Smooth muscle cell (in vitro differentiated cells): ENCODE data around the gene FADD. TPM values are rescaled to one million over a fixed set of nuclear protein-coding genes. Genes with fewer than 3 reads are reported as not detected.

Source experiments
- DNase-seq: peaks from one replicate; lab custom pipeline; 2025; ENCODE audit not compliant: unreplicated experiment; lab: John Stamatoyannopoulos, UW
- H2AFZ ChIP-seq: fragments of 200-600 bp; sonication (generic); 2 replicates; pipeline ENCODE4 v1.6.0; 2016; ENCODE audit warnings: antibody characterized with exemption, low read depth, mild to moderate bottlenecking
- H3F3A ChIP-seq: fragments of 200-600 bp; sonication (generic); 2 replicates; pipeline ENCODE4 v1.6.0; 2017; ENCODE audit warnings: antibody characterized with exemption, low read depth
- H3K27ac ChIP-seq: fragments of 200-600 bp; sonication (generic); 2 replicates; pipeline ENCODE4 v1.5.1; 2016; ENCODE audit warnings: low read depth, mild to moderate bottlenecking
- H3K27me3 ChIP-seq: fragments of 200-600 bp; sonication (generic); 2 replicates; pipeline ENCODE4 v1.6.1; 2016; ENCODE audit warnings: low read depth, mild to moderate bottlenecking
- H3K36me3 ChIP-seq: fragments of 200-600 bp; sonication (generic); 2 replicates; pipeline ENCODE4 v1.5.1; 2016; ENCODE audit warnings: low read depth
- H3K4me1 ChIP-seq: fragments of 200-600 bp; sonication (generic); 2 replicates; pipeline ENCODE4 v1.5.1; 2016; ENCODE audit warnings: low read depth
- H3K4me2 ChIP-seq: fragments of 200-600 bp; sonication (generic); 2 replicates; pipeline ENCODE4 v1.6.0; 2016; ENCODE audit warnings: mild to moderate bottlenecking
- H3K4me3 ChIP-seq: fragments of 200-600 bp; sonication (generic); 2 replicates; pipeline ENCODE4 v1.5.1; 2016; ENCODE audit warnings: mild to moderate bottlenecking
- H3K79me2 ChIP-seq: fragments of 200-600 bp; sonication (generic); 2 replicates; pipeline ENCODE4 v1.6.0; 2016; ENCODE audit warnings: low read depth, mild to moderate bottlenecking
- H3K9ac ChIP-seq: fragments of 200-600 bp; sonication (generic); 2 replicates; pipeline ENCODE4 v1.6.0; 2016; ENCODE audit warnings: low read depth
- H3K9me3 ChIP-seq: fragments of 200-600 bp; sonication (generic); replicated peaks from 2 replicates; pipeline ENCODE4 v1.5.1; 2016; ENCODE audit warnings: low read depth
- H4K20me1 ChIP-seq: fragments of 200-600 bp; sonication (generic); 2 replicates; pipeline ENCODE4 v1.6.0; 2016; ENCODE audit warnings: low read depth
- WGBS: methylation state at CpG from one replicate; pipeline ENCODE4 v1.1.7; 2016; ENCODE audit warnings: low lambda C conversion rate; 5-methylcytosine and 5-hydroxymethylcytosine counted together
- polyA plus RNA-seq: library from polyadenylated mRNA; unstranded; fragments of >200 nt; fragmentation: Nextera tagmentation; extraction: Ambion mirVana; gene quantifications from 2 replicates; pipeline ENCODE4 v1.2.1, GENCODE V29; 2016
- total RNA-seq: library from RNA; depleted of rRNA; stranded (reverse); fragments of >200 nt; gene quantifications from 2 replicates; pipeline ENCODE4 v1.2.3, GENCODE V29; 2014
- TF ChIP-seq, protein P1 (sequence below): fragments of 200-600 bp; sonication (generic); IDR thresholded peaks from 2 replicates; pipeline ENCODE4 v1.5.1; 2017; ENCODE audit warnings: borderline replicate concordance, mild to moderate bottlenecking, antibody characterized with exemption; ENCODE audit not compliant: insufficient read depth, poor library complexity, severe bottlenecking

Gene FADD
- total and polyA plus RNA-seq, 2 experiments from 2014 or later = 22.2 to 41.3 TPM

DNA sequence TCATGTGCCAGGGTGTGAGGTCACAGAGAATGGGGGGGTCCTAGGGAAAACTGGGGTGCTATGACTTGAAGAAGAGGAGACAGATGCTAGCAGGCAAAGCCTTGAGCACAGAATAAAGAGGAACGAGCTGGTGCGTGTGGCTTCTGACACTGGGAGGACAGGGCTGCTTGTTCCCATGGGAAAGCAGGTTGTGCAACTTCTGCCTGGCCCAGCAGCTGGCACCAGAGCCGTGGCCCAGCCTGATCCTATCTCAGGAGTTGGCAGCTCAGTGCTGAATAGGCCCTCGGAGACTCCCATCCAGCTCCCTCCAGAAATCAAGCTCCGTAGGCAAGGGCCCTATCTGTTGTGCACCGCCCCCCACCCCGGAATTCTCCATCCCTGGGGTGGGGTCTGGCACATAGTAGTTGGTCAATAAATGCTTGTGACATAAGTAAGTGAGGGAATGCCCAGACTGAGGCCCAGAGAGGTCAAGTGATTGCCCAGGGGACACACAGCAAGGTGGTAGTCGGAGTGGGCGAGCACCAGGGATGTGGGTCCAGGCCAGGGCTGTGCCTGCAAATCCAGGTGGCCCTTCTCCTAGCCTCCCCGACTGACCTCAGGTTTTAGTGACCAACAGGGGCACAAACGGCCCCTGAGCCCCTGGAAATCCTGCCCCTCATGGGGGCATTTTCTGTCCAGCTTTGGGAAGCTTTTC lies 19.5 kb upstream of the FADD start:
- no peak overlapping the region for H3K4me2 ChIP-seq

DNA sequence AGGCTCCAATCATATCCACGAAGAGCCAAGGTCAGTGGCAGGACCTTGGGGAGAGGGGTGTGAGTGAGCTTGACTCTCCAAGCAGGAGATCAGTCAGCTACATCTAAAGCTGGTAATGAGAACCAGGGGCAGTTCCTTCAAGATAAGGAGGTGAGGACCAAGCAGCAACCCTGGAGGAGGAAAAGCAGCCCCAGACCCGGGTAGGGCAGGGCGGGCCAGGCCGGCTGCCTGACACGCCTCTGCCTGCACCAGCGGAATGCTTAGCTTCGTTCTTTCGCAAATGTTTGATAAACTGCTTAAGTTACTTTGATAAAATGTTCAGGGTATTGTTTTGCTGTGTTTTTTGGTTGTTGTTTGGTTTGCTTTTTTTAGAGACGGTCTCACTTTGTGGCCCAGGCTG lies 18.7 kb upstream of the FADD start:
- TF ChIP-seq, protein P1, sequence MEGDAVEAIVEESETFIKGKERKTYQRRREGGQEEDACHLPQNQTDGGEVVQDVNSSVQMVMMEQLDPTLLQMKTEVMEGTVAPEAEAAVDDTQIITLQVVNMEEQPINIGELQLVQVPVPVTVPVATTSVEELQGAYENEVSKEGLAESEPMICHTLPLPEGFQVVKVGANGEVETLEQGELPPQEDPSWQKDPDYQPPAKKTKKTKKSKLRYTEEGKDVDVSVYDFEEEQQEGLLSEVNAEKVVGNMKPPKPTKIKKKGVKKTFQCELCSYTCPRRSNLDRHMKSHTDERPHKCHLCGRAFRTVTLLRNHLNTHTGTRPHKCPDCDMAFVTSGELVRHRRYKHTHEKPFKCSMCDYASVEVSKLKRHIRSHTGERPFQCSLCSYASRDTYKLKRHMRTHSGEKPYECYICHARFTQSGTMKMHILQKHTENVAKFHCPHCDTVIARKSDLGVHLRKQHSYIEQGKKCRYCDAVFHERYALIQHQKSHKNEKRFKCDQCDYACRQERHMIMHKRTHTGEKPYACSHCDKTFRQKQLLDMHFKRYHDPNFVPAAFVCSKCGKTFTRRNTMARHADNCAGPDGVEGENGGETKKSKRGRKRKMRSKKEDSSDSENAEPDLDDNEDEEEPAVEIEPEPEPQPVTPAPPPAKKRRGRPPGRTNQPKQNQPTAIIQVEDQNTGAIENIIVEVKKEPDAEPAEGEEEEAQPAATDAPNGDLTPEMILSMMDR = no peak
- no peaks in the 10 kb centered on the region for H3K9me3 ChIP-seq
- no peak overlapping the region for H3K4me2 ChIP-seq
- H3K36me3 ChIP-seq = no peaks in the 10 kb centered on the region
- no peak for DNase-seq
- WGBS = 78% methylated on average over 9 of the region's 9 CpGs
- H2AFZ ChIP-seq = no peak overlapping the region
- no peak overlapping the region for H3K9ac ChIP-seq
- H3F3A ChIP-seq = no peaks in the 10 kb centered on the region
- no peaks in the 10 kb centered on the region for H3K79me2 ChIP-seq
- no peaks in the 10 kb centered on the region for H4K20me1 ChIP-seq
- no peak overlapping the region for H3K4me3 ChIP-seq
- no peak overlapping the region for H3K27ac ChIP-seq
- no peaks in the 10 kb centered on the region for H3K4me1 ChIP-seq
- H3K27me3 ChIP-seq = no peaks in the 10 kb centered on the region

More for the DNA sequence above, 19.5 kb upstream of the FADD start:
- no peak overlapping the region for H2AFZ ChIP-seq
- H3F3A ChIP-seq = no peaks in the 10 kb centered on the region
- TF ChIP-seq, protein P1 = no peak
- H3K27me3 ChIP-seq = no peaks in the 10 kb centered on the region
- no peaks in the 10 kb centered on the region for H3K9me3 ChIP-seq
- peaks cover 6% of the 10 kb centered on the region for H4K20me1 ChIP-seq
- no peaks in the 10 kb centered on the region for H3K4me1 ChIP-seq
- DNase-seq = no peak
- WGBS = 92% methylated on average over 11 of the region's 11 CpGs
- H3K9ac ChIP-seq = no peak overlapping the region
- no peaks in the 10 kb centered on the region for H3K79me2 ChIP-seq
- H3K4me3 ChIP-seq = no peak overlapping the region
- H3K27ac ChIP-seq = no peak overlapping the region
- H3K36me3 ChIP-seq = no peaks in the 10 kb centered on the region

DNA sequence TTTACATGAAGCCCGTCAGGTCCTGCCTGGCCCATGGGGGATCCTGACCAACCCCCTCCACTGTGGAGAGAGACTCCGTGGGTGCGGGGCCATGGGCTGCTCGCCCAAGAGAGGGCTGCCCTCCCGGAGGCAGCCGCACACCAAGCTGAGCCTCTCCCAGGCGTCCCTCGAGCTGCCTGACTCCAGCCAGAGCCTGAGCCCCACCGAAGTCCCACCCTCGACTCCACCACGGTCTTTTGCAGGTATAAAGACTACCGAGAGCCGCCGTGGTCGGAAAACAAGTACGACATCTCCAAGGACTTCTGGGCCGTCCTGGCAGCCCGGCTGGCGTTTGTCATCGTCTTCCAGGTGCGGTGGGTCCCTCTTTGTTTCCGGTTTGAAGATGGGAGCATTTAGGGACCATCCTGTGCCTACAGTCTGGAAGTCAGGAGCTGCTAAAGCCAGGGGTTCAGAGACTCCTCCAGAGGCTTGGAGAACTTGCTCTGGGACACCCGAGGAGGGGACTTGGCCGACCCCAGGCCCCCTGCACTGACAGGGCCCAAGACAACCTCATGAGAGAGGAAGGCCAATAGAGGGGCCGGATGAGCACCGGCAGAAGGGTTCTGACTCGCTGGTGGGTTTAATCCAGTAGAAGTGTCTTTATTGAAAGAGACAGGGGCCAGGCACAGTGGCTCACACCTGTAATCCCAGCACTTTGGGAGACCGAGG lies 17.6 kb upstream of the FADD start:
- TF ChIP-seq, protein P1 = no peak
- Histone ChIP-seq H3K27me3 (no peaks in the 10 kb centered on the region), H3K79me2 (no peaks in the 10 kb centered on the region), H3F3A (no peaks in the 10 kb centered on the region), H3K4me3 (no peak overlapping the region), H3K4me2 (no peak overlapping the region), H4K20me1 (no peaks in the 10 kb centered on the region), H3K9me3 (no peaks in the 10 kb centered on the region), H2AFZ (no peak overlapping the region), H3K4me1 (no peaks in the 10 kb centered on the region), H3K27ac (no peak overlapping the region), H3K9ac (no peak overlapping the region), H3K36me3 (no peaks in the 10 kb centered on the region)
- WGBS = 94% methylated on average over 28 of the region's 28 CpGs
- no peak for DNase-seq

DNA sequence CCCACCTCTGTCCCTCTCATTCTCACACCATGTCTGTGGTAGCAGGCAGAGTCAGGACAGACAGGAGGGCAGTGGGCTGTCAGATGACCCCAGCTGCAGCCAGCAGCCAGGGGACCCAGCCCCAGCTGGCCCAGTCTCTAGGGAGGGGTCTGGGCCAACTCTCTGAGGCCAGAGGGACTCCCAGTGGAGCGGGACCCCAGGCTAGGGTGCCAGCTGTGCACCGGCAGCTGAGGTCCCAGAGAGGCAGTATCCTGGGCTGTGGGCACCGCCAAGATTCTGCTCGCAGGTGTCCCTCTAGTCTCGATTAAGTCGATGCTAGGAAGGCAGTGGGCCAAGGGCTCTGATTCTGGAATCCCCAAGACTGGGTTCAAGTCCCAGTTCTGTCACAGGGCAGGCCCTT lies 16.7 kb upstream of the FADD start:
- DNase-seq = no peak
- no peaks in the 10 kb centered on the region for H3K27me3 ChIP-seq

More for the DNA sequence above, 16.7 kb upstream of the FADD start:
- H3K27ac ChIP-seq = no peak overlapping the region
- H3F3A ChIP-seq = no peaks in the 10 kb centered on the region
- H3K4me2 ChIP-seq = no peak overlapping the region
- no peaks in the 10 kb centered on the region for H3K9me3 ChIP-seq
- no peaks in the 10 kb centered on the region for H3K79me2 ChIP-seq
- TF ChIP-seq, protein P1 = no peak
- no peaks in the 10 kb centered on the region for H4K20me1 ChIP-seq
- H3K36me3 ChIP-seq = no peaks in the 10 kb centered on the region
- no peak overlapping the region for H3K4me3 ChIP-seq
- H3K9ac ChIP-seq = no peak overlapping the region
- no peaks in the 10 kb centered on the region for H3K4me1 ChIP-seq
- WGBS = 95% methylated on average over 6 of the region's 6 CpGs
- H2AFZ ChIP-seq = no peak overlapping the region
